DMS79 treated with DMSO at 0.1 percent for 48 hours (cell line): Measurements from ENCODE around the gene UBE4A.

ENCODE experiments used
- DNase-seq: peaks from one replicate; lab custom pipeline; 2025; lab: John Stamatoyannopoulos, UW

UBE4A gene

GRCh38 chr11:118341815-118342489 is 17.4 kb upstream of the UBE4A start:
- DNase-seq: no peak

- DNase-seq: no peak
Observed at GRCh38 chr11:118342503-118343161, 16.8 kb upstream of the UBE4A start, which contains the start of gene CD3D. Gene CD3D (minus strand): TSS chr11:118342705. CDS start chr11:118342607, 98 bp downstream.

- DNase-seq: no peak
Observed at GRCh38 chr11:118343248-118343647, 16.2 kb upstream of the UBE4A start.

GRCh38 chr11:118343981-118344515 is 15.4 kb upstream of the UBE4A start, which contains the start of gene CD3G:
Gene CD3G (plus strand): TSS chr11:118344344. CDS start chr11:118344424, 80 bp downstream.
- no peak for DNase-seq

- DNase-seq: no peak
Observed at GRCh38 chr11:118349475-118349874, 9.9 kb upstream of the UBE4A start.

GRCh38 chr11:118353084-118353710 is 6.2 kb upstream of the UBE4A start:
- DNase-seq: peak; percentile 26

GRCh38 chr11:118358071-118358470 is 1.3 kb upstream of the UBE4A start:
- DNase-seq: no peak

GRCh38 chr11:118364956-118365615 is 5.7 kb downstream of the UBE4A start:
- no peak for DNase-seq

- no peak for DNase-seq
Observed at GRCh38 chr11:118366287-118366686, 6.9 kb downstream of the UBE4A start.

- no peak for DNase-seq
Observed at GRCh38 chr11:118370774-118371173, 11.4 kb downstream of the UBE4A start.

- no peak for DNase-seq
Observed at GRCh38 chr11:118373263-118373662, 13.9 kb downstream of the UBE4A start.

GRCh38 chr11:118373871-118374270 is 14.5 kb downstream of the UBE4A start:
- DNase-seq: no peak

- DNase-seq: no peak
Observed at GRCh38 chr11:118374729-118375128, 15.3 kb downstream of the UBE4A start.

- no peak for DNase-seq
Observed at GRCh38 chr11:118375978-118376377, 16.6 kb downstream of the UBE4A start.

GRCh38 chr11:118379497-118379896 is 20.1 kb downstream of the UBE4A start:
- DNase-seq: no peak

- no peak for DNase-seq
Observed at GRCh38 chr11:118380571-118380970, 21.2 kb downstream of the UBE4A start.

- no peak for DNase-seq
Observed at GRCh38 chr11:118382954-118383353, 23.6 kb downstream of the UBE4A start.

- DNase-seq: no peak
Observed at GRCh38 chr11:118383657-118384056, 24.3 kb downstream of the UBE4A start.

GRCh38 chr11:118396097-118396501 is 36.7 kb downstream of the UBE4A start:
- DNase-seq: no peak

- no peak for DNase-seq
Observed at GRCh38 chr11:118397448-118397847, 38.0 kb downstream of the UBE4A start.

GRCh38 chr11:118398791-118399559 is 39.6 kb downstream of the UBE4A start:
- DNase-seq: no peak
